GM21367 (cell line): ENCODE results near the gene AQP5.

Experiments used
- ATAC-seq: cut with Tn5 transposase; IDR thresholded peaks from one replicate; pipeline ENCODE4 v1.9.1; 2021; ENCODE audit not compliant: unreplicated experiment

AQP5 gene

DNA sequence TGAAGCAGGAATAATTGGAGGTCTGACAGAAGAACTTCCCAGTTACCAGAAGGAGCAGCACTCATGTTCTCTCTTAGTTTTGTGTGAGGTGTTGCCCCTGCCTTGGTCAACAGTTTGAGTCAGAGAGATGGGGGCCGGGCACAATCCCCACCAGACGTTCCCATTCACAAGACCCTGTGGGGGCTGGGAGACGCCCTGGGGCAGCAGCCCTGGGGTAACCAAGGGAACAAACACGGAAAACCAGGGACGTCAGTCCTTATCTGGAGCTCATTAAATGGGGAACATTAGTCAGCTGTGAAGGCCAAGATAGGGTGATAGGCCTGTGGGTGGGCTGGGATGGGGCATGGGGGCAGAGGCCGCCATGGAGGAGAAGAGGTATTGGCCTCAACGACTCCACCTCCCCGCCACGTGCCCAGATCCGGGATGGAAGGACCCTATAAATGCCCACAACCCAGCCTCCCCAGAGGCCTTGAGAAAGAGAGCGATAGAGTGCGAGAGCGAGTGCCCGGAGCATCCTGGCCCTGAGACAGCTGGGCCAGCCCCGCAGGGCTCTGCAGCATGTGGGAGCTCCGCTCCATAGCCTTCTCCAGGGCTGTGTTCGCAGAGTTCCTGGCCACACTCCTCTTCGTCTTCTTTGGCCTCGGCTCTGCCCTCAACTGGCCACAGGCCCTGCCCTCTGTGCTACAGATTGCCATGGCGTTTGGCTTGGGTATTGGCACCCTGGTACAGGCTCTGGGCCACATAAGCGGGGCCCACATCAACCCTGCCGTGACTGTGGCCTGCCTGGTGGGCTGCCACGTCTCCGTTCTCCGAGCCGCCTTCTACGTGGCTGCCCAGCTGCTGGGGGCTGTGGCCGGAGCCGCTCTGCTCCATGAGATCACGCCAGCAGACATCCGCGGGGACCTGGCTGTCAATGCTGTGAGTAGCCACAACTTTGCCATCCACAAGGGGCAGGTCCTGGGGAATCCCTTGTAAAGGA is 11.1 kb upstream of the AQP5 start, which contains the start of gene AQP2:
AQP2 (plus strand) TSS at position 465 of the 979 bp plus-strand sequence; CDS start at position 559, 94 bp downstream.
- no peak for ATAC-seq

DNA sequence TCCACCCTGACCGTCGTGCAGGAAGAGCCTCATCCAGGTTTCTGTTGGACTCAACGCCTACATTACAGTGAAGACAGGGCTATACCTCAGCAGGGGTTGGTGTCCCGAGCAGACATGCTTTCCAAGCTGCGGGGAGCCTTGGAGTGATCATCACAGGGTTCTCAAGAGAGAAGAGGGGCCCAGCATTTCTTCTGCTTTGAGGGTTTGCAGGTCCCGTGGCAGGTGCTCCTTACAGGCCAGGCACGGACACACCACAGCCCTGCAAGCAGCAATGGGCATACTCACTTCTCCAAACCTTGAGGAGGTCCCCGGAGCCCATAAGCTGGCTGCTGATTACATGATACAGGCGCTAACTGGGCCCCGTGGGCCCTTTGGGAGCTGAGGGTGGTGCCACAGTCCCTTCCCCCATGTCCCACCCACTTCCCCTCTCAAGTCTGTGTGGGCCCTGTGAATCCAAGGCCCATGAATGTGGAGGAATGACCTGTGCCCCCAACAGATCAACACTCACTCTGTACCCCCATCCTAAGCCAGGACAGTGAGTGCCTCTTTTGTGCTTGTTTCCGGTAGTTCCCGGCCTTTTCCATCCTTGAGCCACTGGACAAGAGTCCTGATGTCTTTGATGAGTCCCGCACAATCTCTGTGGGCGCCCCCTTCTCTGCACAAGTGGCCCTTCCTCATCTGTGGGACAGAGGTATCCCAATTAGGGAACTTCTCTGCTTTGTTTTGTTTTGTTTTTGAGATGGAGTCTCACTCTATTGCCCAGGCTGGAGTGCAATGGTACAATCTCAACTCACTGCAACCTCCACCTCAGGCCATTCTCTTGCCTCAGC is 10.0 kb upstream of the AQP5 start:
- ATAC-seq: no peak

DNA sequence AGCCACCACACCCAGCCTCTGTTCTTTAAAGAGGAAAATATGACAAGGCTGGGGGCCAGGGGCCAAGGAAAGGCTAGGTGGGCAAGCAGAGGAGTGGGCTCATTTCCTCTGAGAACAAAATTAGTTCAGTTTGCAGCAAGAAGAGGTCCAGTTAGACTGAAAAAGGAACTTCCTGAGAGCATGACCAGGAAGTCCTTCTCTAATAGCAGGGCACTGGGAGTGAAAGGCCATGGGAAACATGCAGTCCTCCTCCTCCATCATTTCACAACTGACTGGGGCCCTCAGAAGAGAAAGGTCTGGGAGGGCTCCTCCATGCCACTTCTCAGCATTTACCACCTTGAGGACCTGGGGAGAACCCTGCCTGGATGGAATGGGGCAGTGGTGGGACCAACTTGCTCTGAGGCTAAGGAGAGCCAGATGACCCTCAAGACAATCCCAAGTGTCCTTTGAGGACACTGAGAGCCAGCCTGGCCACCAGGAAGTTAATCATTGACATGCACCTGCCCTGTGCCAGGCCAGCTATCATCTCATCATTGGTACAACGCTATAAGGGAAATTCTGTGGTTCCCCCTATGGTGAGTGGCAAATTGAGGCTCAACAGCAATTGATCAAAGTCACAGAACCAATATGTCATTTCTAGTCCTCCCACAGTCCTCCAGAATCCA is 9.1 kb upstream of the AQP5 start:
- no peak for ATAC-seq

DNA sequence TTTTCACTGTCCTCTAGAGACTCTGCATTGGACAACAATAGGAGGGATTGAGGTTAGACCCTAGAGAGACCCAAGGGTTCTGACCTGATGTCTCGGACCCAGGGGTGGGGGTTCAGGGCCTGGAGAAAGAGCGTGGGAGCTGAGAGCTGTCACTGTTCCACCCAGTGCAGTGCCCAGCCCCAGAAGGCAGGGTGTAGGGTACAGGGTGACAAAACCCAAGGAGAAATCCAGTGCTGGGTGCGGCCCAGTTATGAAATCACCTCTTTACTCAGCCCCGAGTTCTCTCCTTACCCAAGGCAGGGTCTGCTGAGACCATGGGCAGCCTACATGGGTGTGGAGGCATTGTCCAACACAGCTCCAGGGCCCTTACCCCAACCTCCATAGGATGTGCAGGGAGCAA is 8.5 kb upstream of the AQP5 start:
- ATAC-seq: no peak

DNA sequence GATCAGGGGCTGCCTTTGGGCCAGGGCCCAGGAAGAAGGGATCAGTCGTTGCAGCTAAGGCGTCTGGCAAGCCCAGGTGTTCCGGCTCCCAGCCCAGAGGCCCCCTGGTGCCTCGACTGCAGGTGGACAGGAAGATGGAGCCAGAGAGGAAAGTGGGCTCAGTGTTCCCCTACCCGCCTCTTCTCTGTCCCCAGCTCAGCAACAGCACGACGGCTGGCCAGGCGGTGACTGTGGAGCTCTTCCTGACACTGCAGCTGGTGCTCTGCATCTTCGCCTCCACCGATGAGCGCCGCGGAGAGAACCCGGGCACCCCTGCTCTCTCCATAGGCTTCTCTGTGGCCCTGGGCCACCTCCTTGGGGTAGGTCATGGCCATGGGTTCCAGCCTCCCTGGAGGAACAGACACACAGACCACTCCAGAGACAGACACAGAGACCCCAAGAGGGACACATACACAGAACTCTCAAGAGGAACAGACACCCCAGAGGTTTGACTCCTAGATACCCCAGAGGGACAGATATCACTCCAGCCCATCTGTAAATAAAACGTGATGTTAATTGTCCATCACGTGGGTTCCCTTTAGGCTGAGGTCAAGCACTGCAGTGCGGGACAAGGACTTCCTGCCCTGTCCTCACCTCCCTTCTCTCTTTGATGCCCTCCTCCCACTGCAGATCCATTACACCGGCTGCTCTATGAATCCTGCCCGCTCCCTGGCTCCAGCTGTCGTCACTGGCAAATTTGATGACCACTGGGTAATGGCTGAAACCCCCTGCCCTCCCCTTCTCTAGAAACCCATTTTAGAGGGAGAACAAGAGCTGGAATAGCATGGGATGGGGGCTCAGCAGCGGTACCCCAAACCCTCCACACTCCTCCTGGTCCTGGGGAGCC is 7.5 kb upstream of the AQP5 start:
- no peak for ATAC-seq

DNA sequence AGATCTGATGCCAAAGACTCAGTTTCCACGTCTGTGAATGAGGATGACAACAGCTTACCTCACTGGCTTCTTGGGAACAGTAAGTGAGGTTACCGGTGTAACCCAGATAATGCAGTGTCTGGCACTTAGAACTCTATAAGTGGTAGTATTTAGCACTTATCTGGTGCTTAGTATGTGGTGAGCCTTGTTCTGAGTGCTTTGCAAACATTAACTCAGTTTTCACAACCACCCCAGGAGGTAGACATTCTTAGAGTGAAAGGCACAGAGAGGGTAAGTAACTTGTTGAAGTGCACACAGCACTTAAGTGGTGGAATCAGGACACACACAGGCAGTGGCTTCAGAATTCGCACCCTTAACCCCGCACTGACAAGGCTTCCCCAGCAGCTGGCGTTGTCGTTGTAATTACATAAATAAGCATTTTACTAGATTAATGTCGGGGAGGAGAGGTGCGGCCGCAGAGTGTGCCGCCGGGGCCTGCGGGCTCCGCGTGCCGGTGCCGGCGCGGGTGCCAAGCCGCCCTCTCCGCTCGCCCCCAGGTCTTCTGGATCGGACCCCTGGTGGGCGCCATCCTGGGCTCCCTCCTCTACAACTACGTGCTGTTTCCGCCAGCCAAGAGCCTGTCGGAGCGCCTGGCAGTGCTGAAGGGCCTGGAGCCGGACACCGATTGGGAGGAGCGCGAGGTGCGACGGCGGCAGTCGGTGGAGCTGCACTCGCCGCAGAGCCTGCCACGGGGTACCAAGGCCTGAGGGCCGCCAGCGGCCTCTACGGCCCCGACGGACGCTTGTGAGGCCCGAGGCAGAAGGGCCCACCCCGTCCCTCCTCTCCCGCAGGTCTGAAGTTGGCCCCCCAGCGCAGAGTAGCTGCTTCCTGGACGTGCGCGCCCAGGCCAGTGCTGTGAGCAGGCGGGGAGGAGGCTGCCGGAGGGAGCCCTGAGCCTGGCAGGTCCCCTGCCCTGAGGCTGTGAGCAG is 6.5 kb upstream of the AQP5 start:
- no peak for ATAC-seq

DNA sequence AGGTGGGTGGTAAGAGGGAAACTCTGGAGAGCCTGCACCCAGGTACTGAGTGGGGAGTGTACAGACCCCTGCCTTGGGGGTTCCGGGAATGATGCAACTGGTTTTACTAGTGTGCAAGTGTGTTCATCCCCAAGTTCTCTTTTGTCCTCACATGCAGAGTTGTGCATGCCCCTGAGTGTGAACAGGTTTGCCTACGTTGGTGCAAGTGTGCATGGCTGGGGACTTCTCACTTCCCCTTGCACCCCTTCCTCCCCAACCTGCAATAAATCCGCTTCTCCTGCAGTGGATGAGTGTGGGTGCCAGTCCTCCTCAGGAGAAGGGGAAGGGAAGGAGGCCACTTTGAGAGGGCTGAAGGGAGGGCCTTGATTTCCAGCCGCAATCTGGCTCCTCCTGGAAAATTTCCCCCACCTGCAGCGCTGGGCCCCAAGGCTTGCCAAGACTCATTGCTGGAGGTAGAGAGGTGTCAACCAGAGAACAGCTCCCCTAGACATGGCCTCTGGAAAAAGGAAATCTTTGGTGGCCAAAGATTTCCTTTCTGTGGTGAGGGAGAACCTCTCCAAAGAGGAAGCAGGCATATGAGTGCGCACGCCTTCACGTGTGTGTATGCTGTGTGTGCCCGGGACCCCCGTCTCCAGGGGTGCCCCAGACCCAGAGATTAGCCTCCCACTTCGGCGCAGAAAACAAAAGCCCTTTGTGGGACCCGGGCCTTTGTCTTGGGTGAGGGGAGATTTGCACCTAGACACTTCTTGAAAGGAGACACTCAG is 5.6 kb upstream of the AQP5 start:
- ATAC-seq: no peak

DNA sequence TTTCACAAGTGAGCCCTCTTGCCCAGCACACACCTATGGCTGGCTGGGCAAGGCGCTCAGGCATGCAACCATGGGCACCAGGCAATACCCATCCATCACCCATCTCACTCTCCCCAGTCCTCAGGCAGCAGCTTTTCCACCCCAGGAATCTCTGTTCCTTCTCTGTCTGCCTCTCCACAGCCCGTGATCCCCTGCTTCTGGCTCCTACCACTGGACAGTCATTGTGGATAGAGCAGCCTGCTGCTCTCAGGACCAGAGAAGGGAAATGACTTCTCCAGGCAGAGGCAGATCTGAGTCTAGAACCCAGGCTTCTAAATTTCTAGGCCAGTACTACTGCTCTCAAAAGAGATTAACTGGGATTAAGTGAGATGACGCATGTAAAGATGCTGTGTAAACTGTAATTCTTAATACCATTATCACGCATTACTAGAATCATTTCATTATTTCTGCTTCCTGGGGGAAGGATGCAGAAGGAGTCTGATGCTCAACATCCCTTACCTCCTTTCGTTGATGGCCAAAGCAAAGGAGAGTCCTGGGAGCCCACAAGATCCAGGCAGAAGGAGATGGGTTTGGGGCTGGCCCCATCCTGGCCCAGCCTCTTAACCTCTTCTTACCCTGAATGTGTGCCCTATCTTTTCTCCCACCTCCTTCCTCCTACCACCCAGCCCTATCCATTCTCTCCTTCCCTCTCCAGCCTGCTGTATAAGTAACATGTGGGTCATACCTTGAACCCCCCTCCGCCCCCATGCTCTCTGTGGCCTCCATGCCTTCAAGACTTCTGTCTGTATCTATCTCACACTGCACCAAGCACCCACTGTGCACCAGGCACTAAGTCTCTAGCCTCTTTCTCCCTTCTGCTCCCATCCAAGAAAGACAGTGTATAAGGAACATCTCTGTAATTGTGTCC is 4.8 kb upstream of the AQP5 start:
- ATAC-seq: no peak

DNA sequence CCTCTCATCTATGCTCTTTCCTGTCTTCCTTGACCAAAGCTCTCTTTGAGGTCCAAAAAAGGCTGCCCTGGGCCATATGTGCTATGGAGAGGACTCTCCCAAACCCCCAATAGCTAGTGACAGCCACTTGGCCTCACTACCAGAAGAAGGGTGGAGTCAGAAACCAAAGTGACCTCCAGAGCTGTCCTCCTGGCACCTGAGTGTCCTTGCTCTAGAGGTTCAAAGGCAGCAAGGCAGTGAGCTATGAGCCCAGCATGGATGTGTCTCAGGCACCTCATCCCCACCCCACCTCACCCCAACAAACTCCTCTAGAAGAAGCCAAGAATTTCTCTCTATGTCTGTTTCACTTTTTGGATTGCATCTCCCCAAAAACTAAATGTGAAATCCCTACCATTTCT is 4.1 kb upstream of the AQP5 start:
- no peak for ATAC-seq

DNA sequence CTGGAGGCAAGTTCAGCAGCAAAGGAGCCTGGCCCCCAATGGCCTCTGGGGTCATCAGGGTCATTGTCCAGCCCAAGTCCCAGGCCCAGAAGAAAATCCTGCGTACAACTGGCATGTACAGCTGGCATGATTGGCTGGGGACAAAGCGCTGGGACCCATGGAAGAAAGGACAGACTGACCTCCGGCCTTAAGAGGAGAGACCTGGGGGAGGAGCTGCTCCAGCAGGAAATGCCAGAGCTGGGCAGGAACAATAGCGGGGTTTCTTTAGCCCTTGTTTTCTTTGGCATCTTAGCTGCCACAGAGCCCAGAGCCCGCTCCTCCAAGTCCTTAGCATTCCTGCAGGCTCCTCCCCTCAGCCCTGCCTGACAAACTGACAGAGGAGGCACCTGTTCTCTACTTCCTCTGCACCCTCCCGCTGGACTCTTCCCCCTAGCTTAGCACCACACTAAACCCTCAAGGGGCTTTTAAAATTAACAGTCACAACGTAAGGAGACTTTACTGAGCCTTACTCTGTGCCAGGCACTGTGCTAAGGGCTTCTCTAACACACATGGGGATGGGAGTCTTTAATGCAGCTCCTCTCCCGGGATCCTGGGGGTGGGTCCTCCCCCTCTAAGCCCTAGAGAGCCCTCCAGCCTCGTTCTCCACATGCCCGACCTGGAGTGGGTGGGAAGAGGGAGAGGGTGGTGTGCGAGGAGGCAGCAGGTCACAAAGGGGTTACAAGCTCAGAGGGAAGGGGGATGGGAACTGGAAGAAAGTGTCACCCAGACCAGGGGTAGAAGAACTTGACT is 1.8 kb upstream of the AQP5 start:
- no peak for ATAC-seq

DNA sequence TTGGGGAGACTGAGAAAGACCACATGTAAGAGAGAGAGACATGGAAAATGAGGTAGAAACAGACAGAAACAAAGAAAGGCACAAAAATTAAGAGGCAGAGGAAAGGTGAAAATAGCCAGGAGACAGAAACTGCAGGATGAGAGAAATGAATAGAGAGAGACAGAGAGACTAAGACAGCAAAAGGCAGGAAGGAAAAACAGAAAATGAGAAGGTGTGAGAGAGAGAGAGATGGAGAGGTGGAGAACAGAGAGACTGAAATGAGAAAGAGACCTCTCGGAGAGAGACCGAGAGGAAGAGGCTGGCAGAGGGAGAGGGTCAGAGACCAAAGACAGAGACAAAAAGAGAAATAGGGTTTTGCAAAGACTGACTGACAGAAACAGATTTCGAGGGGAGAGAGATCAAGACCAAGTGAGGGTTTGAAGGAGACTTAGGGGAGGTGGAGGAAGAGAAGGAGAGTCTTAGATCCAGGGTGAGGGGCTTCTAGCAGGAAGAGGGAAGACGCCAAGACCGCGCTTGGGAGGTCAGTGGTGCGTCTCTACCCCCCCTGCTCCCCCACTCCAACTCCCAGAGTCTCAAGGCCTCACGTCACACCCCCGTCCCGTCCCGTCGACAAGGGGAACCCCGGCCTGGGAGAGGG is 1.1 kb upstream of the AQP5 start:
- no peak for ATAC-seq

DNA sequence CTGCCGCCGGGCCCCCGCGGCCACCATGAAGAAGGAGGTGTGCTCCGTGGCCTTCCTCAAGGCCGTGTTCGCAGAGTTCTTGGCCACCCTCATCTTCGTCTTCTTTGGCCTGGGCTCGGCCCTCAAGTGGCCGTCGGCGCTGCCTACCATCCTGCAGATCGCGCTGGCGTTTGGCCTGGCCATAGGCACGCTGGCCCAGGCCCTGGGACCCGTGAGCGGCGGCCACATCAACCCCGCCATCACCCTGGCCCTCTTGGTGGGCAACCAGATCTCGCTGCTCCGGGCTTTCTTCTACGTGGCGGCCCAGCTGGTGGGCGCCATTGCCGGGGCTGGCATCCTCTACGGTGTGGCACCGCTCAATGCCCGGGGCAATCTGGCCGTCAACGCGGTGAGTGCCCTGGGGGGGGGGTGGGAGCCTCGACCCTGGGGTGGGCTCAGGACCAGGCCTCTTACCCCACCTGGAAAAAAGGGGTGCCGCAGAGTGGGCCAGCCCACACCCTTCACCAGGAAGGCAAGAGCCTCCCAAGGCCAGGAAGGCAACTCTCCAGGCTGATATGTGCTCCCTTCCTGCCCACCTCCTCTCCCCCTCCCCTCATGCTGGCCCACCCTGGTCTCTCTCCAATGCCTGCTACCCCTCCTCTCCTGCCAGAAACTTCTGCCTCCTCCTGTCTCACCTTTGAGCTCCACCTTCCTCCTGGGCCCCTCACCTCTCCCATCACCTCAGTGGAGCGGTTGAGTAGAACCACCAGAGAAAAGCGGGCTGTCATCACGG is 507 bp downstream of the AQP5 start:
- no peak for ATAC-seq

DNA sequence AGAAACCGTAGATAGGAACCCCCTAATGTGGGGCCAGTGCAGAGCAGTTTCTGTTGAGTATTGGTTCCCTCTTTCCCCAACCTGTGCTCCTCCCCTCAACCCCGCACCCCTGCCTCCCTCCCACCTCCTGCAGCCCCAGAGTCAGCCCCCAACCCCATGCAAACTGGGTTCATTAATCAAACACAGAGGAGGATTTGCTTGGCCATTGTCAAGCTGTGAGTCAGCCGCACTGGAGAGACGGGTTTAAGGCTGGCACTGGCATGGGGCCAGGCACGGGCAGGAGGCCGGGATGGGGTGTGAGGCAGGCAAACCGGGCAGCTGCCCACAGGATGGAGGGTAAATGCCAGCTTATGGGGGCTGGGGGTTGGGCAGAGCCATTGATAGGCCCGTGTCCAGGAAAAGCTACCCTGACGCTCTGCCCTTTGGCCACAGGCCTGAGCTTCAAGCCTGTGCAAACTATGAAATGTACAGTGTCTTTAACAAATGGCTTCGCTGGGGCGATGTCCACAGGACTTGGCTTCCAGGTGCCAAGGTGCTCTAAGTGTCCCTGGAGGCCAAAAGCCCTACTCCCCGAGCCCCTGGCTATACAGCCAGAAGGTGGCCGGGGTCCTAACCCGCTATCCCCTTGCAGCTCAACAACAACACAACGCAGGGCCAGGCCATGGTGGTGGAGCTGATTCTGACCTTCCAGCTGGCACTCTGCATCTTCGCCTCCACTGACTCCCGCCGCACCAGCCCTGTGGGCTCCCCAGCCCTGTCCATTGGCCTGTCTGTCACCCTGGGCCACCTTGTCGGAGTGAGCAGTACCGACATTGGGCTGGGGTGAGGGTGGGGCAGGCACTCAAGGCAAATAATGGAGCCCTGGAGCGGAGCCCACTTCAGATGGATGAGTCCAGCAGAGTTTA is 1.4 kb downstream of the AQP5 start:
- ATAC-seq: no peak
